K562 (cell line): ENCODE results near the gene TCF3. TPM values are rescaled to one million over a fixed set of nuclear protein-coding genes. Genes with fewer than 3 reads are reported as not detected.

Experiments used
- ATAC-seq: fragments of 200-7000 bp; cut with Tn5 transposase; 3 replicates; pipeline ENCODE4 v1.9.1; 2020; ENCODE audit warnings: moderate library complexity
- Bru-seq: library from RNA; stranded (reverse); fragments of 400-500 nt; gene quantifications from one replicate; lab custom pipeline; 2021; lab: Mats Ljungman, UMichigan
- BruChase-seq, 2 experiments: library from RNA; stranded (reverse); fragments of 400-500 nt; gene quantifications; one replicate each; lab custom pipeline; 2021; lab: Mats Ljungman, UMichigan
- BruUV-seq: library from RNA; stranded (reverse); fragments of 400-500 nt; replicated peaks from 2 replicates; lab custom pipeline; 2021; lab: Mats Ljungman, UMichigan
- CTCF ChIA-PET: fragments of 300-600 bp; formaldehyde crosslinking; extraction: SDS; loops from one replicate; lab custom pipeline; 2021; ENCODE audit warnings: low intra/inter-chr PET ratio; lab: Yijun Ruan, JAX
- POLR2A ChIA-PET: fragments of 300-600, 350-650 bp; sonication (Branson Sonifier 250); formaldehyde crosslinking; extraction: SDS; loops from one replicate; lab custom pipeline; 2021; ENCODE audit warnings: antibody characterized with exemption, inconsistent platforms; lab: Yijun Ruan, JAX
- DNase-seq, 4 experiments: peaks; one replicate each; pipeline versions ENCODE4 v3.0.0 to v3.0.0-alpha.2; 2011 to 2018; ENCODE audit warnings: low spot score in 3 of 4, mixed read lengths in 3 of 4; ENCODE audit errors: extremely low read depth in 1 of 4
- FAIRE-seq: peaks from 2 replicates; lab custom pipeline; 2011; peaks lifted over from hg19 to GRCh38; lab: Jason Lieb, UNC
- H2AFZ ChIP-seq: 2 replicates; pipeline ENCODE4 v1.6.0; 2011; ENCODE audit warnings: low read depth, low read length, control low read depth, inconsistent platforms
- H3K27ac ChIP-seq: fragments of 200-600 bp; 3 replicates; pipeline ENCODE4 v1.8.0; 2011; ENCODE audit warnings: low read depth, mild to moderate bottlenecking, control low read depth, inconsistent platforms, low read length, moderate library complexity, mixed read lengths; ENCODE audit errors: extremely low read depth
- H3K27me3 ChIP-seq, 2 experiments: fragments of 300-600 bp in 1 of 2; 2 replicates in 1 of 2; 3 replicates in 1 of 2; pipeline versions ENCODE4 v1.6.0 to v1.8.0; 2011; ENCODE audit warnings: inconsistent platforms in 2 of 2, low read length in 2 of 2, mild to moderate bottlenecking in 1 of 2, mixed read lengths in 1 of 2, moderate library complexity in 1 of 2; ENCODE audit not compliant: control insufficient read depth in 2 of 2, insufficient read depth in 2 of 2
- H3K36me3 ChIP-seq: fragments of 300-600 bp; 3 replicates; pipeline ENCODE4 v1.8.0; 2011; ENCODE audit warnings: mild to moderate bottlenecking, low read length, inconsistent platforms; ENCODE audit not compliant: control insufficient read depth, insufficient read depth
- H3K4me1 ChIP-seq, 2 experiments: fragments of 200-600 bp in 1 of 2; replicated peaks in 1 of 2; 2 replicates in 1 of 2; 3 replicates in 1 of 2; pipeline versions ENCODE4 v1.5.1 to v1.8.0; 2011; ENCODE audit warnings: inconsistent platforms in 2 of 2, low read length in 2 of 2, mild to moderate bottlenecking in 1 of 2, mixed read lengths in 1 of 2, moderate library complexity in 1 of 2; ENCODE audit not compliant: control insufficient read depth in 2 of 2, insufficient read depth in 2 of 2
- H3K4me2 ChIP-seq: 2 replicates; pipeline ENCODE4 v1.6.1; 2011; ENCODE audit warnings: low read length, control low read depth, inconsistent platforms, mixed read lengths; ENCODE audit not compliant: insufficient read depth
- H3K4me3 ChIP-seq: fragments of 200-600 bp; sonication (generic), shearing (Covaris generic); 2 replicates; pipeline ENCODE4 v1.5.1; 2016; ENCODE audit warnings: control low read depth, inconsistent platforms
- H3K79me2 ChIP-seq: fragments of 200-600 bp; 3 replicates; pipeline ENCODE4 v1.8.0; 2011; ENCODE audit warnings: low read length, inconsistent platforms; ENCODE audit not compliant: control insufficient read depth, insufficient read depth
- H3K9ac ChIP-seq, 2 experiments: 2 replicates each; pipeline versions ENCODE4 v1.6.0 to v1.6.1; 2011; ENCODE audit warnings: low read depth in 2 of 2, low read length in 2 of 2, control low read depth in 1 of 2, inconsistent platforms in 1 of 2, mild to moderate bottlenecking in 1 of 2, mixed read lengths in 1 of 2; ENCODE audit not compliant: insufficient read depth in 1 of 2
- H3K9me1 ChIP-seq: one replicate; pipeline ENCODE4 v1.6.0; 2011; ENCODE audit warnings: inconsistent platforms, mild to moderate bottlenecking, low read length, moderate library complexity; ENCODE audit not compliant: control insufficient read depth, insufficient read depth
- H3K9me3 ChIP-seq: replicated peaks from 2 replicates; pipeline ENCODE4 v1.5.1; 2011; ENCODE audit warnings: low read depth, low read length, inconsistent platforms; ENCODE audit not compliant: control insufficient read depth, insufficient read depth
- H4K20me1 ChIP-seq: replicated peaks from 2 replicates; pipeline ENCODE4 v1.6.1; 2011; ENCODE audit warnings: low read length, inconsistent platforms, mixed read lengths; ENCODE audit not compliant: control insufficient read depth, insufficient read depth
- AFF1 ChIP-seq, 2 experiments: fragments of 450-650 bp; IDR thresholded peaks; 2 replicates each; pipeline ENCODE4 v1.6.1; 2018; ENCODE audit warnings: mild to moderate bottlenecking in 2 of 2, low read depth in 1 of 2; ENCODE audit not compliant: partially characterized antibody in 2 of 2
- ATF4 ChIP-seq: fragments of 450-650 bp; formaldehyde crosslinking; IDR thresholded peaks from 2 replicates; pipeline ENCODE4 v1.4.0; 2022; ENCODE audit warnings: mild to moderate bottlenecking, moderate library complexity
- CBFB ChIP-seq: sonication (generic); formaldehyde crosslinking; IDR thresholded peaks from 2 replicates; pipeline ENCODE4 v1.4.0; 2020; ENCODE audit warnings: mild to moderate bottlenecking, missing genetic modification reagents
- ELF1 ChIP-seq: fragments of 200-800 bp; sonication (Bioruptor generic); IDR thresholded peaks from 2 replicates; pipeline ENCODE4 v1.6.1; 2016; ENCODE audit warnings: missing genetic modification characterization, missing compliant biosample characterization
- HOXB6 ChIP-seq: fragments of 250-450 bp; sonication (Bioruptor Pico); IDR thresholded peaks from 2 replicates; pipeline ENCODE4 v1.5.1; 2022; ENCODE audit warnings: mild to moderate bottlenecking, borderline replicate concordance
- PRPF4 ChIP-seq: fragments of 200-400 bp; formaldehyde crosslinking; IDR thresholded peaks from one replicate; pipeline ENCODE4 v1.6.1; 2017; ENCODE audit warnings: low read length, low read depth, mild to moderate bottlenecking; ENCODE audit not compliant: insufficient read depth, poor library complexity, severe bottlenecking
- SMARCE1 ChIP-seq: fragments of 450-650 bp; IDR thresholded peaks from 2 replicates; pipeline ENCODE4 v1.7.1; 2016; ENCODE audit warnings: mild to moderate bottlenecking
- ZFP30 ChIP-seq: fragments of 250-450 bp; sonication (Bioruptor Pico); IDR thresholded peaks from 2 replicates; pipeline ENCODE4 v1.8.0; 2022; ENCODE audit warnings: moderate library complexity, mild to moderate bottlenecking, inconsistent platforms, borderline replicate concordance
- WGBS: fragments of 100-300 bp; shearing (Covaris generic); methylation state at CpG from one replicate; pipeline ENCODE4 v1.1.6; 2016; ENCODE audit warnings: low coverage, mixed read lengths; ENCODE audit not compliant: insufficient coverage; ENCODE audit errors: missing lambda C conversion rate; 5-methylcytosine and 5-hydroxymethylcytosine counted together
- in situ Hi-C: fragments of 300-500 bp; cut with MboI; formaldehyde crosslinking; loops from 4 replicates; pipeline ENCODE4 v1.15.0; 2018; ENCODE audit warnings: inconsistent platforms, mixed read lengths
- intact Hi-C: fragments of 100-400 bp; cut with micrococcal nuclease; formaldehyde crosslinking; loops from 2 replicates; pipeline ENCODE4 v1.14.2; 2022
- long read RNA-seq, 3 experiments: library from polyadenylated mRNA in 2 of 3; library from RNA in 1 of 3; unstranded in 2 of 3; stranded (forward) in 1 of 3; transcript quantifications; one replicate each; pipeline ENCODE4 v2.0.0, GENCODE V29; 2019 to 2022
- polyA minus RNA-seq, 3 experiments: library from RNA; depleted of rRNA, polyadenylated mRNA; stranded (reverse); fragments of >200 nt; gene quantifications; 2 replicates each; pipeline ENCODE4 v1.2.3, GENCODE V29; 2011
- polyA plus RNA-seq, 8 experiments: library from polyadenylated mRNA; depleted of rRNA in 4 of 8; stranded (reverse) in 5 of 8; unstranded in 3 of 8; fragments of >200 nt; fragmentation: Nextera tagmentation in 2 of 8; fragmentation: Illumina TruSeq in 1 of 8; extraction: Ambion mirVana in 2 of 8; extraction: Trizol in 1 of 8; gene quantifications; 2 replicates each; pipeline versions ENCODE4 v1.2.1 to v1.2.3, GENCODE V29; 2011 to 2014; ENCODE audit warnings: inconsistent platforms in 1 of 8, missing spikeins in 1 of 8
- total RNA-seq, 7 experiments: library from RNA; depleted of rRNA in 6 of 7; stranded (reverse); fragments of >200 nt in 6 of 7; fragmentation: Illumina TruSeq in 2 of 7; extraction: Trizol in 2 of 7; gene quantifications; 2 replicates each; pipeline versions ENCODE4 v1.2.1 to v1.2.3, GENCODE V29; 2011 to 2021; ENCODE audit warnings: low replicate concordance in 1 of 7

TCF3 gene
- 46.3 and 93.5 TPM in 2 replicates for total RNA-seq (2011; cell fraction: chromatin; rRNA removed; ENCODE audit: low replicate concordance)
- 72.8 and 74.5 TPM in 2 replicates for total RNA-seq (2011; cell fraction: nucleolus; rRNA removed)
- total RNA-seq (2011; cell fraction: nucleoplasm; rRNA removed) = 46.6 and 55.9 TPM in 2 replicates
- total RNA-seq (2014; rRNA removed) (201 and 273 TPM in 2 replicates), total RNA-seq (2014; rRNA removed; fragmentation: Illumina TruSeq; extraction: Trizol) (34.6 and 36.1 TPM in 2 replicates), total RNA-seq (2015; rRNA removed; fragmentation: Illumina TruSeq; extraction: Trizol) (84.0 and 96.5 TPM in 2 replicates), total RNA-seq (2021) (229 and 259 TPM in 2 replicates), polyA plus RNA-seq (2011; rRNA removed) (61.7 and 62.0 TPM in 2 replicates), polyA plus RNA-seq (2014; fragmentation: Illumina TruSeq; extraction: Trizol) (84.9 and 128 TPM in 2 replicates), polyA plus RNA-seq (2014; fragmentation: Nextera tagmentation; extraction: Ambion mirVana) (1 to 10 TPM; 5.6 to 5.7 TPM), polyA plus RNA-seq (2014; rRNA removed) (171 and 173 TPM in 2 replicates), polyA minus RNA-seq (2011; rRNA and poly(A)+ RNA removed) (17.3 and 29.0 TPM in 2 replicates), Bru-seq, nascent RNA (percentile 77 among the genes with signal in this experiment), BruChase-seq, experiment 1, labeled RNA remaining after a 2-hour chase (percentile 77 among the genes with signal in this experiment), BruChase-seq, experiment 2, labeled RNA remaining after a 6-hour chase (percentile 81 among the genes with signal in this experiment)
- 76.1 and 277 TPM in 2 replicates for polyA plus RNA-seq (2011; cell fraction: cytosol; rRNA removed)
- polyA plus RNA-seq (2011; cell fraction: nucleus; rRNA removed) = 97.7 and 198 TPM in 2 replicates
- 117 and 145 TPM in 2 replicates for polyA plus RNA-seq (2012)
- 92.9 and 128 TPM in 2 replicates for polyA minus RNA-seq (2011; cell fraction: cytosol; rRNA and poly(A)+ RNA removed)
- polyA minus RNA-seq (2011; cell fraction: nucleus; rRNA and poly(A)+ RNA removed) = 30.5 and 31.8 TPM in 2 replicates
- long read RNA-seq, experiment 1, full-length matches to known transcripts = 21 of 760 reads
- long read RNA-seq, experiment 1, partial matches to known transcripts = 398 of 760 reads
- long read RNA-seq, experiment 1, other reads (novel, unspliced or antisense) = 341 of 760 reads
- long read RNA-seq, experiment 2, full-length matches to known transcripts = 12 of 231 reads
- long read RNA-seq, experiment 2, partial matches to known transcripts = 77 of 231 reads
- long read RNA-seq, experiment 2, other reads (novel, unspliced or antisense) = 142 of 231 reads
- long read RNA-seq, experiment 3, partial matches to known transcripts = 8 of 13 reads
- long read RNA-seq, experiment 3, other reads (novel, unspliced or antisense) = 5 of 13 reads

DNA sequence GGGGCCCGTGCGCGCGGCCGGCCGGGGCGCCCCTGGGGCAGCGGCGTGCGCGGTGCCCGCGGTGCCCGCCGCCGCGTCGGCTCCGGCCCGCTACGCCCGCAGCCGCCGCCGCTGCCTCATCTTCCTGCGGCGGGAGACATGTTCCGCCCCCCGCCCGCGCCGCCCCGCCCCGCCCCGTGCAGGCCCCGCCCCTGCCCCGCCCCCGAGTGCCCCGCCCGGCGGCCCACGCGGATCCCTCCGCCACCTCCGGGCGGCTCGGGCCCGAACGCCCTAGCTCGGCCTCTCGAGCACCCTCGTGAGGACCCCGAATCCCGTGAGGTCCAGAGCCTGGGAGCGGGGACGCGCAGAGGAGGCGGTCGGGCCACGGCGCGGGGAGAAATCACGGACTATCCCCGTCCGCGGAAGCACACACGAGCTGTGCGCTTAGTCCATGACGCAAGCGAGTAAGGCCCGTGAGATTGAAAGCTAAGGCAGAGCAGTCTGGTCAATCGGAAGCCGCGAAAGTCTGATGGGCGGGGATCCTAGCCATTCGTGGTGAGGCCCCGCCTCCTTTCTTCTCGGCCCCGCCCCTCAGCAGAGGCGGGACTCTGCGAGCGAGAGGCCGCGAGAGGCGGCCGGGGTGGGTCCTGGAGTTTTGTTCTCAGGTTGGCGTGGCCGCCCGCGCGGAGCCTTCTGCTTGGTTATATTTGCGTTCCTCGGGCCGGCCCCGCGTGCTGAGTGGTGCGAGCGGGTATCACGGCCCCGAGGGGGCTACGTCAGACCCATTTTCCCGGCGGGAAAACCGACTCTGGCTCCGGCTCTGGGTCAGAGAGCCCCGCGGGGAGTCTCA lies at the start of gene TCF3:
TSS of gene TCF3 (minus strand) at position 145 of the 829 bp plus-strand sequence. CDS start 2,367 bp downstream, outside the sequence.
- Histone ChIP-seq H2AFZ (peak within 1 kb of the TSS; percentile 100), H3K4me3 (peak within 1 kb of the TSS; percentile 79), H3K9me3 (no peaks in the 10 kb centered on the region), H3K79me2 (peaks cover 46% of the 10 kb centered on the region), H3K9ac (peak within 1 kb of the TSS; percentile 98 to 99), H4K20me1 (no peaks in the 10 kb centered on the region; the same call in 1 of the 2 replicates), H3K4me1 (peaks cover 12 to 72% of the 10 kb centered on the region in 2 experiments), H3K27me3 (no peaks in the 10 kb centered on the region), H3K4me2 (peak within 1 kb of the TSS; percentile 92), H3K36me3 (peaks cover 29% of the 10 kb centered on the region; the same call in 2 of the 3 replicates), H3K9me1 (no peaks in the 10 kb centered on the region), H3K27ac (peak within 1 kb of the TSS; percentile 100)
- in situ Hi-C loops (no loop called here), intact Hi-C loops (loop anchor here (5.0 kb wide), 1 partner anchor 45 kb away; the partner anchor contains the start of gene UQCR11)
- CTCF ChIA-PET = no interaction called here
- POLR2A ChIA-PET = interaction anchor here (0.6 to 1.9 kb wide), 12 partner anchors 9 to 206 kb away, joined by 3 to 6 read pairs (median 4); partner anchors contain the start of genes MBD3 and UQCR11
- ATAC-seq = peak; percentile 93
- no TSS peak for BruUV-seq
- WGBS = under 1% methylated on average over 52 of the region's 107 CpGs
- DNase-seq = peak; percentile 92 to 99 (median 96)
- peak; percentile 99 for FAIRE-seq
- TF ChIP-seq ATF4 (CRISPR knock-in tag) (peak; percentile 83), SMARCE1 (no peak), HOXB6 (no peak), PRPF4 (no peak), AFF1 (IDR thresholded peaks at IDR 0.05; ENCODE audit: low read depth in 1 of 2, partially characterized antibody in 2 of 2) (peak in 1 of 2 experiments; percentile 14), ZFP30 (CRISPR knock-in tag) (no peak), ELF1 (0 out of 2 replicates have a peak, but pooled peaks have one; percentile 32), CBFB (CRISPR knock-in tag) (no peak)
